Daoy (cell line): ENCODE results near the gene ASAP2. TPM values are rescaled to one million over a fixed set of nuclear protein-coding genes. Genes with fewer than 3 reads are reported as not detected.

Experiments used
- DNase-seq: peaks from one replicate; pipeline ENCODE4 v3.0.0-alpha.2; 2015; ENCODE audit warnings: low read depth
- total RNA-seq: library from RNA; depleted of rRNA; stranded (reverse); fragments of >200 nt; shearing (Covaris generic); gene quantifications from 2 replicates; pipeline ENCODE4 v1.2.3, GENCODE V29; 2014

ASAP2 gene
- total RNA-seq, 1 experiment from 2014 or later: 22.7 TPM

GRCh38 chr2:9318461-9319337, 112.1 kb downstream of the ASAP2 start:
- no peak for DNase-seq

- DNase-seq: no peak
These were observed 112.7 kb downstream of the ASAP2 start for GRCh38 chr2:9319338-9319715.

GRCh38 chr2:9322576-9322975, 116.0 kb downstream of the ASAP2 start:
- DNase-seq: no peak

- no peak for DNase-seq
These were observed 118.8 kb downstream of the ASAP2 start for GRCh38 chr2:9325428-9325827.

- DNase-seq: no peak
These were observed 120.4 kb downstream of the ASAP2 start for GRCh38 chr2:9326975-9327374.

GRCh38 chr2:9327873-9328352, 121.3 kb downstream of the ASAP2 start:
- no peak for DNase-seq

- no peak for DNase-seq
These were observed 122.3 kb downstream of the ASAP2 start for GRCh38 chr2:9328931-9329330.

GRCh38 chr2:9329497-9329896, 122.9 kb downstream of the ASAP2 start:
- no peak for DNase-seq

GRCh38 chr2:9330612-9331270, 124.1 kb downstream of the ASAP2 start:
- no peak for DNase-seq

- DNase-seq: no peak
These were observed 125.1 kb downstream of the ASAP2 start for GRCh38 chr2:9331704-9332103.

- no peak for DNase-seq
These were observed 125.7 kb downstream of the ASAP2 start for GRCh38 chr2:9332136-9332852.

- DNase-seq: no peak
These were observed 126.2 kb downstream of the ASAP2 start for GRCh38 chr2:9332853-9333245.

GRCh38 chr2:9333591-9334171, 127.1 kb downstream of the ASAP2 start:
- DNase-seq: peak; percentile 78

GRCh38 chr2:9334761-9335160, 128.1 kb downstream of the ASAP2 start:
- DNase-seq: no peak

GRCh38 chr2:9335322-9335832, 128.8 kb downstream of the ASAP2 start:
- no peak for DNase-seq

- no peak for DNase-seq
These were observed 129.6 kb downstream of the ASAP2 start for GRCh38 chr2:9336241-9336575.

- DNase-seq: peak; percentile 85
These were observed 130.1 kb downstream of the ASAP2 start for GRCh38 chr2:9336576-9337314.

GRCh38 chr2:9337901-9338300, 131.3 kb downstream of the ASAP2 start:
- DNase-seq: no peak

GRCh38 chr2:9341337-9341887, 134.8 kb downstream of the ASAP2 start:
- DNase-seq: no peak

- no peak for DNase-seq
These were observed 136.0 kb downstream of the ASAP2 start for GRCh38 chr2:9342659-9343058.

GRCh38 chr2:9343524-9343923, 136.9 kb downstream of the ASAP2 start:
- no peak for DNase-seq
